Esophagus (tissue), 2 donors: ENCODE measurements around the gene LRIG1. TPM values are rescaled to one million over a fixed set of nuclear protein-coding genes. Genes with fewer than 3 reads are reported as not detected.

Experiments used
- H3K27ac ChIP-seq, 2 donors: one replicate each; pipeline ENCODE4 v1.5.1; 2013; ENCODE audit warnings: low read depth in 2 of 2, mild to moderate bottlenecking in 2 of 2, inconsistent platforms in 1 of 2, low read length in 1 of 2, moderate library complexity in 1 of 2
- H3K27me3 ChIP-seq, 2 donors: one replicate each; pipeline ENCODE4 v1.6.1; 2013; ENCODE audit warnings: low read length in 2 of 2, control low read depth in 1 of 2, mild to moderate bottlenecking in 1 of 2; ENCODE audit not compliant: insufficient read depth in 2 of 2, control insufficient read depth in 1 of 2
- H3K36me3 ChIP-seq, 2 donors: one replicate each; pipeline ENCODE4 v1.6.1; 2013; ENCODE audit warnings: low read length in 1 of 2; ENCODE audit not compliant: control insufficient read depth in 2 of 2, insufficient read depth in 2 of 2
- H3K4me1 ChIP-seq, 2 donors: one replicate each; pipeline ENCODE4 v1.6.1; 2013; ENCODE audit warnings: low read length in 1 of 2; ENCODE audit not compliant: control insufficient read depth in 2 of 2, insufficient read depth in 2 of 2
- H3K4me3 ChIP-seq, 2 donors: one replicate each; pipeline ENCODE4 v1.5.1; 2013; ENCODE audit warnings: low read length in 2 of 2, mild to moderate bottlenecking in 2 of 2, low read depth in 1 of 2, moderate library complexity in 1 of 2
- H3K9me3 ChIP-seq, 2 donors: one replicate each; pipeline ENCODE4 v1.6.1; 2013; ENCODE audit warnings: mild to moderate bottlenecking in 2 of 2, low read depth in 1 of 2, low read length in 1 of 2, moderate library complexity in 1 of 2; ENCODE audit not compliant: control insufficient read depth in 2 of 2, insufficient read depth in 1 of 2
- WGBS, 2 donors: extraction: QIAGEN DNeasy Blood & Tissue Kit; methylation state at CpG; one replicate each; pipeline ENCODE4 v1.1.7; 2013; 5-methylcytosine and 5-hydroxymethylcytosine counted together
- polyA plus RNA-seq, 2 donors: library from polyadenylated mRNA; stranded (reverse); fragments of 200-250 nt; gene quantifications; one replicate each; pipeline ENCODE4 v1.2.3, GENCODE V29; 2013
- donor health status: healthy with polysubstance abuse.
- donor health status: Bipolar disorder and iron deficiency.

LRIG1 gene
- polyA plus RNA-seq, 2 donors, result 6.2 to 11.0 TPM

- Histone ChIP-seq H3K27me3 (no peaks in the 10 kb centered on the region), H3K36me3 (no peaks in the 10 kb centered on the region), H3K4me1 (peaks cover 2 to 3% of the 10 kb centered on the region in 2 donors), H3K27ac (no peak overlapping the region), H3K9me3 (no peaks in the 10 kb centered on the region), H3K4me3 (no peak overlapping the region)
- 50% methylated on average over 9 of the region's 9 CpGs for WGBS, 2 donors
Observed at GRCh38 chr3:66475386-66476020, 25.3 kb downstream of the LRIG1 start.

DNA sequence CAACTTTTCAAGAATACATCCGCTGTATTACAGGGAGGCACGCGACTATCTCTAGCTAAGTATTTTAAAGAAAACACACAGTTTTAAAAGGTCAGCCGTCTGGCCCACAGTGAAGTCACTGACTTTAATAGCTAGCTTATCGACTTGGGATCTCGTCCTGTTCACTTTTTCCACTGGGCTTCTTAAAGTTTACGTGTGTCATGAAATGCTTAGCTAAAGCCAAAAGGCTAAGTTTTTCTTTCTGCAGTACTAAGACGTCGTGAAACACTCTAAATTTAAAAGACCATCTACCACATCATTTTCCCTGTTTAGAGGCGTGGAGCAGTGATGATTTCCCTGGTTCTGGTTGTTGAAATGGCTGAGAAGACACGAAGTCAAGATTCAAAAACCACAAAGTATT, 27.1 kb downstream of the LRIG1 start:
- Histone ChIP-seq H3K4me1 (peaks cover 2 to 3% of the 10 kb centered on the region in 2 donors), H3K4me3 (no peak overlapping the region), H3K27me3 (no peaks in the 10 kb centered on the region), H3K36me3 (no peaks in the 10 kb centered on the region), H3K27ac (no peak overlapping the region), H3K9me3 (no peaks in the 10 kb centered on the region)
- 51 to 56% methylated on average over 11 of the region's 11 CpGs for WGBS, 2 donors

GRCh38 chr3:66473181-66473580, 27.6 kb downstream of the LRIG1 start:
- no peaks in the 10 kb centered on the region for H3K9me3 ChIP-seq
- 44 to 56% methylated on average over 4 of the region's 4 CpGs for whole genome bisulfite sequencing, 2 donors
- H3K4me1 ChIP-seq, result peaks cover 3 to 4% of the 10 kb centered on the region in 2 donors
- H3K27me3 ChIP-seq, result no peaks in the 10 kb centered on the region
- no peak overlapping the region for H3K4me3 ChIP-seq
- no peaks in the 10 kb centered on the region for H3K36me3 ChIP-seq
- H3K27ac ChIP-seq, result no peak overlapping the region

GRCh38 chr3:66472313-66473134, 28.3 kb downstream of the LRIG1 start:
- Histone ChIP-seq H3K4me1 (peaks cover 3 to 4% of the 10 kb centered on the region in 2 donors), H3K9me3 (no peaks in the 10 kb centered on the region), H3K27me3 (no peaks in the 10 kb centered on the region), H3K36me3 (no peaks in the 10 kb centered on the region), H3K27ac (peak overlapping the region in 1 of 2 donors; percentile 14), H3K4me3 (no peak overlapping the region)
- 19 to 21% methylated on average over 12 of the region's 12 CpGs for WGBS, 2 donors

DNA sequence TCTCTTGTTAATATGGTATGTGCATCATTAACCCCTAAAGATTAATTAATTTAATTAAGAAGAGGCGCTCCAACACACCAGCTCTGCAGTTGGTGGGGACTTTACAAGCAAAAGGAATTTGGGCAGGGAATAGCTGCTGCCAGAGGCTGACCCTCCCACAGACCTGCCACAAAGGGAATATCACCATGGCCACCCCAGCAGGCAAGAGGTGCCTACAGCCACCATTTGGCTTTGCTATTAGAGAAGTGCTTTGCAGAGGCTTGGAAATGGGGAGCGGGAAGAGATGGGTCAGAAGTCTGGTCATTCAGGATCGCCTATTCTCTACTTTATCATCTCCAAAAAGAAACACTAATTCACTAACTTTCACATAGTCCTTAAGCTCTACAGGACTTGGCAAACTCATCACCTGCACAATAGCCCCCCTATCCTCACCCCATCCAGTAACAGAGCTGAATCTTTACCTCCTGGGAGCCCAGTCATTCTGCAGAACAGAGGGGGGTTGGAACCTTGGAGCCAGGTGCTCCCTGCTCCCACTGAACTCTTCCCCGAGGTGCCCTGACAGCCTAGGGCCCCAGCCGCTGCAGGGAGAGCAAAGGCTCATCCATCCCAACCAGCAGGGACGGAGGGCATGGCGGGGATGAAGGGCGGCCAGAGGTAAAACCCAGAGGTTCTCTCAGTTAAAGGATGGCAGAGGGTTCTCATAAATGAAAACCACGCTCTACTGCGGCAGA, 29.7 kb downstream of the LRIG1 start:
- Histone ChIP-seq H3K27ac (no peak overlapping the region), H3K27me3 (no peaks in the 10 kb centered on the region), H3K9me3 (no peaks in the 10 kb centered on the region), H3K4me3 (no peak overlapping the region), H3K36me3 (no peaks in the 10 kb centered on the region), H3K4me1 (peaks cover 3 to 4% of the 10 kb centered on the region in 2 donors)
- 95 to 97% methylated on average over 10 of the region's 10 CpGs for WGBS, 2 donors

- no peaks in the 10 kb centered on the region for H3K27me3 ChIP-seq
- H3K4me1 ChIP-seq, result peaks cover 3 to 4% of the 10 kb centered on the region in 2 donors
- no peak overlapping the region for H3K27ac ChIP-seq
- 82 to 87% methylated on average over 5 of the region's 5 CpGs for WGBS, 2 donors
- no peaks in the 10 kb centered on the region for H3K9me3 ChIP-seq
- H3K4me3 ChIP-seq, result no peak overlapping the region
- H3K36me3 ChIP-seq, result no peaks in the 10 kb centered on the region
Observed at GRCh38 chr3:66470285-66470684, 30.5 kb downstream of the LRIG1 start.

- WGBS, 2 donors, result 78 to 81% methylated on average over 4 of the region's 4 CpGs
Observed at GRCh38 chr3:66469220-66469640, 31.6 kb downstream of the LRIG1 start.

GRCh38 chr3:66467996-66468735, 32.7 kb downstream of the LRIG1 start:
- 52 to 54% methylated on average over 10 of the region's 10 CpGs for WGBS, 2 donors
- no peak overlapping the region for H3K4me3 ChIP-seq
- H3K4me1 ChIP-seq, result peaks cover 3 to 4% of the 10 kb centered on the region in 2 donors
- H3K9me3 ChIP-seq, result no peaks in the 10 kb centered on the region
- H3K27me3 ChIP-seq, result no peaks in the 10 kb centered on the region
- H3K27ac ChIP-seq, result no peak overlapping the region
- no peaks in the 10 kb centered on the region for H3K36me3 ChIP-seq

More at GRCh38 chr3:66469220-66469640, 31.6 kb downstream of the LRIG1 start:
- H3K27me3 ChIP-seq, result no peaks in the 10 kb centered on the region
- no peaks in the 10 kb centered on the region for H3K9me3 ChIP-seq
- H3K36me3 ChIP-seq, result no peaks in the 10 kb centered on the region
- H3K4me1 ChIP-seq, result peaks cover 3 to 4% of the 10 kb centered on the region in 2 donors
- no peak overlapping the region for H3K4me3 ChIP-seq
- no peak overlapping the region for H3K27ac ChIP-seq
